GM21825 (cell line): ENCODE data around the gene KCNJ6.

Source experiments
- ATAC-seq: cut with Tn5 transposase; IDR thresholded peaks from one replicate; pipeline ENCODE4 v1.9.1; 2021; ENCODE audit warnings: mild to moderate bottlenecking, moderate library complexity; ENCODE audit not compliant: unreplicated experiment

KCNJ6 gene

GRCh38 chr21:37821786-37822450, 94.3 kb downstream of the KCNJ6 start:
- ATAC-seq: no peak

- no peak for ATAC-seq
Measured at GRCh38 chr21:37821092-37821491, 95.2 kb downstream of the KCNJ6 start.

- ATAC-seq: no peak
Measured at GRCh38 chr21:37819372-37819771, 96.9 kb downstream of the KCNJ6 start.

GRCh38 chr21:37817242-37817641, 99.0 kb downstream of the KCNJ6 start:
- no peak for ATAC-seq

- no peak for ATAC-seq
Measured at GRCh38 chr21:37815893-37816292, 100.4 kb downstream of the KCNJ6 start.

- no peak for ATAC-seq
Measured at GRCh38 chr21:37811711-37812110, 104.5 kb downstream of the KCNJ6 start.

GRCh38 chr21:37808261-37808660, 108.0 kb downstream of the KCNJ6 start:
- no peak for ATAC-seq

- no peak for ATAC-seq
Measured at GRCh38 chr21:37805266-37805665, 111.0 kb downstream of the KCNJ6 start.

GRCh38 chr21:37804001-37804400, 112.3 kb downstream of the KCNJ6 start:
- ATAC-seq: no peak

GRCh38 chr21:37803101-37803651, 113.1 kb downstream of the KCNJ6 start:
- no peak for ATAC-seq

- no peak for ATAC-seq
Measured at GRCh38 chr21:37800456-37801061, 115.7 kb downstream of the KCNJ6 start.

- no peak for ATAC-seq
Measured at GRCh38 chr21:37800057-37800455, 116.2 kb downstream of the KCNJ6 start.

GRCh38 chr21:37799211-37800056, 116.8 kb downstream of the KCNJ6 start:
- ATAC-seq: no peak

GRCh38 chr21:37797403-37797802, 118.9 kb downstream of the KCNJ6 start:
- ATAC-seq: no peak

GRCh38 chr21:37796011-37796410, 120.2 kb downstream of the KCNJ6 start:
- no peak for ATAC-seq

- no peak for ATAC-seq
Measured at GRCh38 chr21:37793660-37794059, 122.6 kb downstream of the KCNJ6 start.

- no peak for ATAC-seq
Measured at GRCh38 chr21:37792046-37792445, 124.2 kb downstream of the KCNJ6 start.

GRCh38 chr21:37790905-37791304, 125.4 kb downstream of the KCNJ6 start:
- ATAC-seq: no peak

GRCh38 chr21:37788503-37788902, 127.8 kb downstream of the KCNJ6 start:
- ATAC-seq: no peak

GRCh38 chr21:37787456-37787855, 128.8 kb downstream of the KCNJ6 start:
- ATAC-seq: no peak

- ATAC-seq: no peak
Measured at GRCh38 chr21:37784591-37785318, 131.5 kb downstream of the KCNJ6 start.
